Peyer's patch (tissue), 4 donors: Measurements from ENCODE around the gene COL4A5. TPM values are rescaled to one million over a fixed set of nuclear protein-coding genes. Genes with fewer than 3 reads are reported as not detected.

ENCODE experiments used
- DNase-seq, 3 donors: peaks; one replicate each; pipeline ENCODE4 v3.0.0-alpha.2; 2017 to 2019
- H3K27ac ChIP-seq, 4 donors: fragments of 200-600 bp; sonication (generic); one replicate each; pipeline ENCODE4 v1.5.1; 2016 to 2019
- H3K27me3 ChIP-seq, 2 donors: fragments of 200-600 bp; sonication (generic); one replicate each; pipeline ENCODE4 v1.5.1; 2019
- H3K36me3 ChIP-seq, 3 donors: fragments of 200-600 bp; sonication (generic); one replicate each; pipeline ENCODE4 v1.5.1; 2016 to 2019
- H3K4me1 ChIP-seq, 4 donors: fragments of 200-600 bp; sonication (generic); one replicate each; pipeline ENCODE4 v1.5.1; 2016 to 2019
- H3K4me3 ChIP-seq, 4 donors: fragments of 200-600 bp; sonication (generic); 1 replicate in 3 of 4; 2 replicates in 1 of 4; pipeline ENCODE4 v1.5.1; 2016 to 2019; ENCODE audit warnings: mild to moderate bottlenecking in 1 of 4
- H3K9me3 ChIP-seq, 4 donors: fragments of 200-600 bp; sonication (generic); one replicate each; pipeline ENCODE4 v1.5.1; 2016 to 2019; ENCODE audit warnings: mild to moderate bottlenecking in 1 of 4
- POLR2A ChIP-seq, 2 donors: fragments of 450-650 bp; IDR thresholded peaks; one replicate each; pipeline ENCODE4 v1.5.1; 2017; ENCODE audit warnings: antibody characterized with exemption in 2 of 2, mild to moderate bottlenecking in 2 of 2, moderate library complexity in 2 of 2
- total RNA-seq, 4 donors: library from RNA; depleted of rRNA; stranded (reverse); fragments of >200 nt; gene quantifications; one replicate each; pipeline ENCODE4 v1.1.0, GENCODE V29; 2016
- TF ChIP-seq, protein P1 (sequence below), 6 experiments: fragments of 450-650 bp in 4 of 6; fragments of 200-600 bp in 2 of 6; sonication (generic) in 1 of 6; IDR thresholded peaks; one replicate each; pipeline ENCODE4 v1.5.1; 2017 to 2019; ENCODE audit warnings: antibody characterized with exemption in 6 of 6, mild to moderate bottlenecking in 3 of 6, moderate library complexity in 1 of 6

Gene COL4A5
- total RNA-seq, 4 donors from 2014 or later: 1.2 to 18.2 (median 8.1) TPM

DNA sequence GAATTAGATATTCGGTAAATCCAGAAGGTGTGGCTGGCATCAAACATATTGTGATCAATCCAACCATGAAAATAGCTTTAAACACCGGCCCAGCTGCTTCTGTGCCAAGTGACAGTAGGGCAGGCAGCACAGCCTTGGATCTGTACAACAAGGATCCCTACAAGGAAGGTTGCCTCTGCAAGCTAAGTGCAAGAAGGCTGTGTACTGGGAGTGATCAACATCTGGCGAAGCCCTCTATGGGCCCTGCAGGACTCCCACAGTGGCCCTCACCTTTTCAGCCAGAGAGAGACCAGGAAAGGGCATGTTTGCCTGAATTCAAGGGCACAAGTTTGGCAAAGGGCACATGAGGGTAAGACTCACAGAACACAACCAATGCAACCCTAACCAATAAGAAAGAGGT is 287.1 kb downstream of the COL4A5 start:
- Histone ChIP-seq H3K36me3 (no peaks in the 10 kb centered on the region), H3K27ac (no peak overlapping the region), H3K4me3 (no peak overlapping the region), H3K9me3 (no peaks in the 10 kb centered on the region), H3K27me3 (no peaks in the 10 kb centered on the region), H3K4me1 (no peaks in the 10 kb centered on the region)
- DNase-seq: no peak
- TF ChIP-seq POLR2A (IDR thresholded peaks at IDR 0.05): no peak
- TF ChIP-seq, protein P1, sequence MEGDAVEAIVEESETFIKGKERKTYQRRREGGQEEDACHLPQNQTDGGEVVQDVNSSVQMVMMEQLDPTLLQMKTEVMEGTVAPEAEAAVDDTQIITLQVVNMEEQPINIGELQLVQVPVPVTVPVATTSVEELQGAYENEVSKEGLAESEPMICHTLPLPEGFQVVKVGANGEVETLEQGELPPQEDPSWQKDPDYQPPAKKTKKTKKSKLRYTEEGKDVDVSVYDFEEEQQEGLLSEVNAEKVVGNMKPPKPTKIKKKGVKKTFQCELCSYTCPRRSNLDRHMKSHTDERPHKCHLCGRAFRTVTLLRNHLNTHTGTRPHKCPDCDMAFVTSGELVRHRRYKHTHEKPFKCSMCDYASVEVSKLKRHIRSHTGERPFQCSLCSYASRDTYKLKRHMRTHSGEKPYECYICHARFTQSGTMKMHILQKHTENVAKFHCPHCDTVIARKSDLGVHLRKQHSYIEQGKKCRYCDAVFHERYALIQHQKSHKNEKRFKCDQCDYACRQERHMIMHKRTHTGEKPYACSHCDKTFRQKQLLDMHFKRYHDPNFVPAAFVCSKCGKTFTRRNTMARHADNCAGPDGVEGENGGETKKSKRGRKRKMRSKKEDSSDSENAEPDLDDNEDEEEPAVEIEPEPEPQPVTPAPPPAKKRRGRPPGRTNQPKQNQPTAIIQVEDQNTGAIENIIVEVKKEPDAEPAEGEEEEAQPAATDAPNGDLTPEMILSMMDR (IDR thresholded peaks at IDR 0.05): no peak

DNA sequence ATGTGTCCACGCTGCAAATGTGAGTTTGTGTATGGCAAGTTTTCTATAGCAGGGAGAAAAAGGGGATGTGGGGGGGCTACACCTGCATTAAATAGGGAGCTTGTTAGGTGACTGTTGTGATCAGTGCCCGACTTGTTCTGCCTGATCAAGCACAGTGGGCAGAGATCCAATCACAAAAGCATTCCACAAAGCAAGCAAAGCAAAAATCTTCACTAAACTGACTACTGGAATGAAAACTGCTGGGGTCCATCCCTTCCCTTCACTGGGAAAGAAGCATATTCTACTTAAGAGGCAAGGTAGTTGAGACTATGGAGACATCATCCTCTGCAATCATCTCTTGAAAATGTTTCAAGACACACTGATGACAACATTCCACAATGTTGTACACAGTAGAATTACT is 291.5 kb downstream of the COL4A5 start:
- TF ChIP-seq, protein P1 (IDR thresholded peaks at IDR 0.05): no peak
- TF ChIP-seq POLR2A (IDR thresholded peaks at IDR 0.05): no peak
- Histone ChIP-seq H3K4me3 (no peak overlapping the region), H3K36me3 (no peaks in the 10 kb centered on the region), H3K27me3 (no peaks in the 10 kb centered on the region), H3K4me1 (no peaks in the 10 kb centered on the region), H3K9me3 (no peaks in the 10 kb centered on the region), H3K27ac (no peak overlapping the region)
- no peak for DNase-seq

DNA sequence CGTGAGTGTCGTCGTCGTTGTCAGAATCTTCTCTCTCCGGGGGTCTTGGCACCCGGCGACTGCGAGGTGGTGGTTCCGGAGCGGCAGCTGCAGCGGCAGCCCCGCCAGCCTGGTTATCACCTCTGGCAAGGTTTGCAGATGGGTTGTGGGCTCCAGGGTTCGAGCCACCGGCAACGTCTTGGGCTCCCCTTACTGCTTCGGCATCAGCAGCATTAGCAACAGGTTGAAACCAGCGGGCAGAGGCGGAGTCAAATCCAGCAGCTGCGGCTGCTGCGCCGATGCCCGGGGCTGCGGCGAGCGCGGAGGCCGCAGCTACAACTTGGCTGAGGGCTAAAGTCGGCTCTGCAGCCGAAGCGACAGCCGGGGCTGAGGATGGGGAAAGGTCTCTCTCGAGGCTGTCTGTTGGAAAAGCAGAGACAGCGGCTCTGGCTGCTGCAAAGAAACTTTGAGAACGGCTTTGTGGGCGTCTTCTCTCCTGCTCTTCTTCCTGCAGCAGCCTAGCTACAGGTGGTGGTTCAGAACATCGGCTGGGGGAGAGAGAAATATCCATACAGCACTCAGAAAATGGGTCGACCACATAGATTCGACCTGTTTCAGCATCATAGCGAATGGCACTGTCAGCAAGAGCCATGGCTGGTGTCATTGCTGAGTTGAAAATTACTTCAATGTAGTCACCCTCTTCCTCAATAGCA is 293.1 kb downstream of the COL4A5 start:
- no peaks in the 10 kb centered on the region for H3K27me3 ChIP-seq
- no peaks in the 10 kb centered on the region for H3K36me3 ChIP-seq
- no peak overlapping the region for H3K27ac ChIP-seq
- H3K9me3 ChIP-seq: no peaks in the 10 kb centered on the region
- H3K4me3 ChIP-seq: no peak overlapping the region
- H3K4me1 ChIP-seq: peaks cover 0 to 4% (median 0%) of the 10 kb centered on the region in 4 donors
- no peak for DNase-seq
- TF ChIP-seq POLR2A (IDR thresholded peaks at IDR 0.05): no peak
- TF ChIP-seq, protein P1 (IDR thresholded peaks at IDR 0.05): no peak

DNA sequence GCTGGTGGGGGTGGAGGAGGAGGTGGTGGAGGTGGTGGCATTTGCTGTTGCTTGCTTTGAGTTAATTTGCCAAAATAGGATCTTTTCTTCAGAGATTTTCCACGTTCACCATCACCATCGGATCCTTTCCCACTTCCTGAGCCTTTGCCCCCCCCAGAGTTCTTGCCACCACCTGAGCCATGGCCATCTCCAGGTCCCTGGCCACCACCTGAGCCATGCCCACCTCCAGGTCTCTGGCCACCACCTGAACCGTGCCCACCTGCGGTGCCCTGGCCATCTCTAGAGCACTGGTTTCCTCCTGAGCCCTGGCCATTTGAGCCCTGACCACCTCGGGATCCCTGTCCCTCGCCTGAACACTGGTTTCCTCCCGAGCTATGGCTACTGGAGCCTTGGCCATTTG is 294.8 kb downstream of the COL4A5 start:
- no peak for DNase-seq
- no peak overlapping the region for H3K4me3 ChIP-seq
- H3K27me3 ChIP-seq: no peaks in the 10 kb centered on the region
- TF ChIP-seq, protein P1 (IDR thresholded peaks at IDR 0.05): no peak
- TF ChIP-seq POLR2A (IDR thresholded peaks at IDR 0.05): no peak
- no peaks in the 10 kb centered on the region for H3K9me3 ChIP-seq
- no peak overlapping the region for H3K27ac ChIP-seq
- H3K36me3 ChIP-seq: no peaks in the 10 kb centered on the region
- H3K4me1 ChIP-seq: peaks cover 0 to 4% (median 0%) of the 10 kb centered on the region in 4 donors

DNA sequence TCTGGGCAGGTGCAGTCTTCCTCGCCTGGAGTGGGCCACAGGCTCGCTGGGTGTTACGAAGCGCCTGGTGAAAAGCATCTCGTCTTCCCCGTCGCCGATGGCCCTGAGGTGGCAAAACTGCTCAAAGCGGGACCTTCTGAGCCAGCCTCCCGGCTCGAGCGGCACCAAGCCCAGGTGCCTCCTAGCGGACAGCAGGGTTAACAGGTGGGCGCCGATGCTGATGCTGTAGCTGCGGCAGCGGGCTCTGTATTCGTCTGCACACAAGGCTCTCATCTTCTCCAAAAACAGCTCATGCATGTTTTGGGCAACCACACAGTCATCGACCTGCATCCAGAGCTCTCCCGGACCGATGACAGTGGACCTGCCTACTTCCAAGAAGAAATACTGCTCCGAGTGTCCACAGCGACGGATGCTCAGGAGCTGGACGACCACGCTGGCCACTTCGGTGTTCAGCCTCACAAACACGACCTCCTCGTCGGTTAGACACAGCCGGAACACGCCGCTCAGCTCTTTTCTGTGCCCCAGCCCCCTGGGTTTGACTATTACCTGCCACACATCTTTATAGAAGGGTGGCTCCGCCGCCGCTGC is 295.5 kb downstream of the COL4A5 start:
- Histone ChIP-seq H3K36me3 (no peaks in the 10 kb centered on the region), H3K9me3 (no peaks in the 10 kb centered on the region), H3K27me3 (no peaks in the 10 kb centered on the region), H3K27ac (no peak overlapping the region), H3K4me3 (peak overlapping the region in 1 of 4 donors; percentile 40), H3K4me1 (peaks cover 0 to 4% (median 0%) of the 10 kb centered on the region in 4 donors)
- TF ChIP-seq POLR2A (IDR thresholded peaks at IDR 0.05): no peak
- TF ChIP-seq, protein P1 (IDR thresholded peaks at IDR 0.05): no peak
- DNase-seq: no peak
